GM15510 (cell line): ENCODE data around the gene LPAR2.

Experiments used
- POLR2A ChIP-seq: IDR thresholded peaks from 3 replicates; pipeline ENCODE4 v1.6.1; 2011; ENCODE audit warnings: borderline replicate concordance; ENCODE audit not compliant: insufficient read length; ENCODE audit errors: extremely low read depth

LPAR2 gene

DNA sequence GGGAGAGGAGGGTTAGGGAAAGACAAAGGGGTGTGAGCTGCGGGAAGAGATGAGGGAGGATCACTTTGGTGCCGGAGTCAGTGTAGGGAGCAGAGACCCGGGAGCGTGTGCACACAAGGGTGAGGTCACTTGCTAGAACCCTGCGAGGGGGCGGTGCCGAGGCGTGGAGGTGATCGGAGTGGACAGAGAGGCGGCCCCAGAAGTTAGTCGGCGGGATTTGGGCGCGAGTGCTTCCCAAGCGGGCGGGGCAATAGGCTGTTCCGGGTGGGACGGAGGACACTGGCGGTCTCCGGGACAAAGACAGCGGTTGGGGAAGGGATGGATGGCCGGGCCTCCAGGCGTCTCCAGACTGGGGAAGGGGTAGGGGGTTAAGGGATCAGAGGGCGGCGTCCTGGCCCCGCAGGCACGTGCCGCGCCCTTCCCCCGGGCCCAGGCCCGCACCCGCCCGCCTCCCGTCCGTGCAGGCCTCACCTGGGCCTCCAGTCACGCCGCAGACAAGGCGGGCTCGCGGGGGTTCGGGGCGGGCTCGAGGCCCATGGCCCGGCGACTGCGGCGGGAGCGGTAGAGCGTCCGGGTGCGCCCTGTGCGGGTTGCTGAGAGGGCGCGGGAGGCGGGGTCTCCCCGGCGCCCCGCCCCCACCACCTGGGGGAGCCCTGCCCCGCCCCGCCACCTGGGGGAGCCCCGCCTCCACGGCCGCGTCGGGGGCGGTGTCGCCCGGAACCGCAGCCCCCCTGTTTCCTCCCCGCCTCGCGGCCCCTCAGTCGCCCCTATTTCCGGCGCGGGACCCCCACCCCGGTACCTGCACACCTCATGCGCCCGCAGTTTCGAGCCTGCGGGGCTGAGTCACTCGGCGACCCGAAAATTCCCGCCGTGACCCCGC, at the start of gene LPAR2:
LPAR2 (minus strand) TSS at position 600 of the 880 bp plus-strand sequence. CDS start 945 bp downstream, outside the sequence.
- peak; percentile 64 for TF ChIP-seq POLR2A

DNA sequence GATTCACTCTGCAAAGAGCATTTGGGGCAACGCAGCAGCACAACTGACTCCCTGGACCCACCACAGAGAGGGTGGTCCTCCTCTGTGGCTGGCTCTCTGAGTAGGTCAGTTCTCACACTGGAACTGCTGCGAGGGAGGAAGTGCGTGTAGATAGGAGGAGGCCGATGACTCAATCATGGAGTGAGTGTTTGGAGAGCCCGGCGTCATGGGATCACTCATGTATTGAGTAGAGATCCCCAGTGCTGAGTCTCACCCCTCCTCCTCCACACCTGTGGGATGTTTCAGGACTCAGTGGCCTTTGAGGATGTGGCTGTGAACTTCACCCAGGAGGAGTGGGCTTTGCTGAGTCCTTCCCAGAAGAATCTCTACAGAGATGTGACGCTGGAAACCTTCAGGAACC, 49.6 kb upstream of the LPAR2 start:
- TF ChIP-seq POLR2A = no peak

DNA sequence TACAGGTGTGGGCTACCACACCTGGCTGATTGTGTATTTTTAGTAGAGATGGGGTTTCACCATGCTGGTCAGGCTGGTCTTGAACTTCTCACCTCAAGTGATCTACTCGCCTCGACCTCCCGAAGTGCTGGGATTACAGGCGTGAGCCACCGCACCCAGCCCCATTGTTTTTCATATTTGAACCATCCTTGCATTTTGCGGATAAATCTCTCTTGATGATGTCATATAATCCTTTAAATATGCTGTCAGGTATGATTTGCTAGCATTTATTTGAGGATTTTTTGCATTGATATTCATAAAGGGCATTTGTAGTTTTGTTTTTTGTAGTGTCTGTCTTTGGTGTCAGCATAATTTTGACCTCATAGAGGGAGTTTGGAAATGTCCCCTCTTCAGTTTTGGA, 46.3 kb upstream of the LPAR2 start:
- no peak for TF ChIP-seq POLR2A

DNA sequence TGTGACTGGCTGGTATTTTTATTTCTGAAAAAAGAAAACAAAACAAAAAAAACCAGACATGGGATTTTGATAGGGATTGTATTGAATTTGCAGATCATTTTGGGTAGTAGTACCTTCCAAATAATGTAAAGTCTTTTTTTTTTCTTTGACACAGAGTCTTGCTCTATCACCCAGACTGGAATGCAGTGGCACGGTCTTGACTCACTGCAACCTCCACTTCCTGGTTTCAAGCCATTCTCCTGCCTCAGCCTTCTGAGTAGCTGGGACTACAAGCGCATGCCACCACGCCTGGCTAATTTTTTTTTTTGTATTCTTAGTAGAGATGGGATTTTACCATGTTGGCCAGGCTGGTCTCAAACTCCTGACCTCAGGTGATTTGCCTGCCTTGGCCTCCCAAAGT, 44.8 kb upstream of the LPAR2 start:
- TF ChIP-seq POLR2A = no peak

DNA sequence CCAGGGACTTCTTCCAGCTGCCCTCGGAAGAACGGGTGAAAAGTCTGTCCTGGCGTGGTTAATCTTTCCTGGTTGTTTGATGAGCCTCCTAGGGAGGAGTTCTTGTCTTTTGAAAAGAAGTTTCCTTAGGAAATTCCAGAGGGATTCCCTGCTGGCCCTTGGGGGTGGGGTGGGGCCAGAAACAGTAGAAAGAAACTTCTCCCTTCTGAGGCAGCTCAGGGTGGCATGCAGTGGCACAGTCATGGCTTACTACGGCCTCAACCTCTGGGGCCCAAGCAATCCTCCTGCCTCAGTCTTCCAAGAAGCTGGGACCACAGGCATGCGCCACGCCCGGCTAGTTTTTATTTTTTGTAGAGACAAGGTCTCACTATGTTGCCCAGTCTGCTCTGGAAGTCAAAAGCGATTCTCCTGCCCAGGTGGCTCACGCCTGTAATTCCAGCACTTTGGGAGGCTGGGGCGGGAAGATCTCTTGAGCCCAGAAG, 42.1 kb upstream of the LPAR2 start:
- TF ChIP-seq POLR2A = no peak

DNA sequence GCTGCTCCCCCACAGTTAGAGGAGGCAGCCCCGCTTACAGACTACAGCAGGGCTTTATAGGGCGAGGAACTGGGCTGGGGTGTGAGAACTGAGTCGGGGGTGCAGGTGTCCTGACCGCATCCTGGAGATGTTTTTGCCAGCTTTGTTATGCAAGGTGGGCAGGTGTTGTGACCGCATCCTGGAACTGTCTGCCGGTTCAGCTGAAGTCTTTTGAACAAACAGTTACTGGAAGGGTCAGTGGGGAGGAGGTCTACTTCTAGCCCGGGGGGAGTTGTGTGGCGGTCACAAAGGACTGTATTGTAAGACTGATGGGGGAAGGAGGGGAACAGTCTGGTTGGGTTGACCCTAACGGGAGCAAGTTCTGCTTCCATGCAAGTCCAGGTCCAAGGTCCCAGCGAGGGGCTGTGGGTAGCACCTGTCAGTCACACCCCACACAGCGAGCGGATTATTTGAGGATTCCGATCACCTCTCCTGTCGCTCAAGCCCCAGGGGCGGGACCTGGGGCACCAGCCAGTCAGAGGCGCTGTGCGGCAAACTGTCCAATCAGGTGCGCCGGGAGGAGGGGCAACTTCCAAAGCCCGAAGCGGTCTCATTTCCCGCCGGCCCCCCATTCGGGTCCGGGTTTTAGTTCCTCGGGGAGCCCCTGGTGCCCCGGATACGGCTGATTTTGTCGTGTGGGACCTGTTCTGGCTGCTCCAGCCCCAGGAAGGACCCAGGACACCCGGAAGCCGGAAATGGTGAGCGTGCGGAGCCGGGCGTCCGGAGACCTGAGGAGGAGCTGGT, 40.4 kb upstream of the LPAR2 start, which contains the start of gene ZNF101:
ZNF101 (plus strand) TSS at position 610 of the 783 bp plus-strand sequence; CDS start at position 735, 125 bp downstream.
- TF ChIP-seq POLR2A = peak; percentile 78

DNA sequence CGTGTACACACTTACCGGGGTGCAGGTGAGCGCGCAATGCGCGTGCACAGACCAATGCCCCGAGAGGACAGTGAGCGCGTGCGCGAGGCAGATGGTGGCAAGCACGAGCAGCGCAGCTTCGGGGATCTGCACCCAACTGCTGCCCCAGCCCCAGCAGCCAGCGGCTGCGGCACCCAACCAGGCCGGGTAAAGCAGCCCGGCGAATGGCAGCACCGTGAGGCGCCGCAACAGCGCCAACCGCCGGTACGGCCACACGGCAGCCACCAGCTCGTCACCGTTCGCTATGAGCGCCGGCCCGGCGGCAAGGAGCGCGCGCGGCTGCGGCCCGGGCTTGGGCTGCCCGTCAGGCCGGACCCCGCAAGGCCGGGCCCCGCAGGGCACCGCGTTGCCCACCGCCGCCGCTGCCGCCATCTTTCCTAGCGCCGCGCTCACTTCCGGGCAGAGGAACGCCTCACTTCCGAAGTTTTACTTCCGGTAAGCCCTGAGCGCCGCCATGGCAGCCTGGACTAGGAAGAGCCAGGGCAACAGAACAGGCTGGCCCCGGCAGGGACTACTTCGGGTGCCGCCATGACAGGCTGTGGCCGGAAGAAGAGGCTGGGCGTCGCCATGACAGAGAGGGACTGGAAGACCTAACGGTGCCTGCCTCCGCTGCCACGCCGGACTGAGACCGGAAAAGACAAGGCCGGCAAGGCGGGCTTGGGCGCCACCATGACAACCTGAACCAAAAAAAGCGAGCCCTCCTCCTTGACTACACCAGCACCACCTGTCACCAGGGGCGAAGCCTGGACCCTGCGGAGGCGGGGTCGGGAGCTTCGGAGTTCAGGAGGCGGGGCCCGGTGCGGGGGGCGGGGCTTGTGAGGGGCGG, 35.5 kb upstream of the LPAR2 start, which contains the start of gene ATP13A1:
ATP13A1 (minus strand) TSS at position 421 of the 865 bp plus-strand sequence; CDS start at position 411, 10 bp downstream.
- peak; percentile 82 for TF ChIP-seq POLR2A

DNA sequence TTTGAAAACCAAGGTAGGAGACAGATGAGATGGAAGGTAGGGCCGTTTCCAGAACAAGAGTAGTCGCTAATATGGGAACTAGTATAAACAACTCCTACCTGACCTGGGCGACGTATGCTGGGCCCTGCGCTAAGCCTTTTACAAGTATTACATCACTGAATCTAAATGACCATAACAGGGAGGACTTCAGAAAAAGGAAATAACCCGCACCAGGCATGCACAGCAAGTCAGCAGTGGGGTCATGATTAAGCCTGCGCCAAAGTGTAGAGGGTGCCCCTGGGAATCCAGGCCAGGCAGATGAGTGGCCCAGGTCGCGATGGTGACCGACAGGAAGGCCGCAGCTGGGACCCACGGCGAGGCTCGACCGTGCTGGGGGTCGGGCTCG, 34.8 kb upstream of the LPAR2 start:
- no peak for TF ChIP-seq POLR2A

DNA sequence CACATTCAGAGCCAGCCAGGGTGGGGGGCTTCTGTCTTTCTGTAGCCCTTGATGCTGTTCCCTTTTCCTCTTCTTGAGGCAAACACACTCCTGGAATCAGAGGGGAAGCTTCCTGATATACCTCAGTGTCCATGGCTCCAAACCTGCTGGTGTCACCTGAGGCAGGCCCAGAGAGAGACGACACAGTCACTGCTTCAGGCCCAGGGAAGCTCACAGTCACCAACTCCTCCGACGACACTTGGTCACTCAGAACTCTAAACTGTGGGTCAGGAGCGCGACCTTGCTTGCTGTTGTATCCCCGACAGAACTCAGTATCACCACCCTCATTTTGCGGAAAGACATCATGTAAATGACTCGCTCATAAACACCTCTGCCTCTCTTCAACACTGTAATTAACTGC, 34.3 kb upstream of the LPAR2 start:
- TF ChIP-seq POLR2A = no peak

DNA sequence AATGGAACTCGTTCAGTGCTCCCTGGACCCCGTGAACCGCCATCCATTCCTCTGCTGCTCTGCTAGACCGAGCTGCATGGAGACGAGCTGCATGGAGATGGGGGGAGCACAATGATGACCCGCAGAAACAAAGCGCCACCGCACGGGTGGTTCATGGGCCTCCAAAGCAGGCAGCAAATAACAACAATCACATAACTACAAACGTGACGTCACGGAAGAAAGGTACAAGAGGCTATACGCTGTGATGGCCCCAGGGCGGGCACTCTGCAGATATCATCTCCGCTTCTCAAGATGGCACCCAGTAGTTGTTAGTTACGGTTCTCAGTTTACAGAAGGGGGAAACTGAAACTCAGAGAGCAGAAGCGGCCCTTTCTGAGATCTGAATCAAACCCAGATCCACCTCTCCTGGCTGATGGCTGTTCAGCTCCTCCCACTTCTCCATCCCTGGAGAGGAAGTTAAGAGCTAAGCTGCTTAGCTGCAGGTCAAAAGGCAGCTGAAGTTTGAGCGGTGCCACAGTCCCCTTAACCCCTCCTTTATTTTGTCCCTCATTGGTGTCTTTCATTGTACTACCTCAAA, 33.7 kb upstream of the LPAR2 start:
- peak; percentile 64 for TF ChIP-seq POLR2A

DNA sequence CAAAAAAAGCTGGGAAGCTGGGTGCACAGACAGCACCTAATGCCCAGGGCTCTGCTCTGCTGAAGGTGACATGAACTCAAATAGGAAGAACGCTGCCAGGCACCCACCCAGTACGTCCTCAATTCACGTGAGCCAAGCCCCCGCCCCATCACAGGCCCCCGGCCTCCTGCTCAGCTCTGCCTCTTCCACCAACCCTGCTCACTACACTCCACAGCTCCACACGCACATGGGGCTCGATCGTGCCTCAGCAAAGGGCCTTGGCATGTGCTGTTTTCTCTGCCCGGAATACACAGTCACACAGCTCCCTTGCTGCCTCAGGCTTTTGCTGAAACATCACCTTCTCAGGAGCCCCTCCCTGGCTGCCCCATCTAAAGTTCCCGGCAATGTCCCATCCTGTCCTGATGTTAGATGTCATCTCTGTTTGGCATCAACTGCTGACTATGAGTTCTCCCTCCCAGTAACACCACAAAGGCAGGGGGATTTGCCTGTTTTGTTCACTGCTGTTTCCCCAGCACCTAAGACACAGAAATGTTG, 33.2 kb upstream of the LPAR2 start:
- no peak for TF ChIP-seq POLR2A

DNA sequence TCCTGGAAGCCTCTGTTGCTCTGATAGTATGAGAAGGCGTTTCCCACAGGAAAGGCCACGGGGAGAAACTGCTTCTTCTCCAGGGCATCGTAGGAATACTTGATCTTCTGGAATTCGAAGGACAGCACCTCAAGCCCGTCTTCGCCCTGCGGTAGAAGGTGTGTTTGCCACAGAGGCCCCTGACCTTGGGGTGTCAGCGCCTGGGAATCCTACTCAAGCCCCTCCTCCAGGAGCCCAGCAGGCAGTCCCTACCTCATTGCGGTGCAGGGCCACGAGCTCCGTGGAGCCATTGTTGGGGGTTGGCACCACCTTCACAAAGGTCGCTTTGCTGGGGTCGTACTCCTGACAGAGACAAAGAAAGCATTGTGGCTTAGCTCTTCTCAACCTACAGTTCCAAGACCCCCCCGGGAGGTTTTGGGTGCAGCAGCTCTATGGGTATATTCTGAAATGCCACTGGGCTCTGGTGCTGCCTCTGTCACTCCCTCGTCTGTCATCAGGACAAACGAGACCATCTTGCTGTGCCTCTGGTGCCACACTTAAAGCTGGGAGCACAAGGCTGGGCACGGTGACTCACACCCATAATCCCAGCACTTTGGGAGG, 31.7 kb upstream of the LPAR2 start:
- no peak for TF ChIP-seq POLR2A

DNA sequence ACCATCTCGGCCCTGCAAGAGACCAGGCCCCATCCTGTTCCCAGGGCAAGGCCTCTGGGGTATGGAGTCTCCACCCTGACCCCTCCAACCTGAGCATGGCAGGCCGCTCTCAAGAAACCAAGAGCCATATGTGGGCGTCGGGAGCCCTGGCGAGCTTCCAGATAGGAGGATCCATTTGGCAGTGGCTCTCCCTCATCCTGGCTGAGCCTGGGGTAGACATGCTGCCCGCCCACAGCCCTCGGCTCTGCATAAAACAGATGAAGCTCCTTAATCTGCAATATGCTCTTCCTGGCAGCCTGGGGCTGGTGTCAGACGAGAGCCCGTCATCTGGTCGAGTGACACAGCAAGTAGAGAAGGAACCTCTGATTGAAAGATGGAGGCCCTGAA, 29.4 kb upstream of the LPAR2 start:
- TF ChIP-seq POLR2A = no peak
